Tibial artery (tissue), 4 donors: ENCODE results near the gene SATB1.

Experiments
- DNase-seq, 2 donors: peaks; one replicate each; pipeline ENCODE4 v3.0.0-alpha.2; 2019
- H3K27ac ChIP-seq, 2 donors: fragments of 200-600 bp; sonication (generic) in 1 of 2; 1 replicate in 1 of 2; 2 replicates in 1 of 2; pipeline ENCODE4 v1.5.1; 2018 to 2019; ENCODE audit warnings: mild to moderate bottlenecking in 1 of 2
- H3K27me3 ChIP-seq, 2 donors: fragments of 200-600 bp; sonication (generic) in 1 of 2; one replicate each; pipeline versions ENCODE4 v1.5.1 to v1.6.0; 2016 to 2019
- H3K36me3 ChIP-seq, 3 donors: fragments of 200-600 bp; sonication (generic) in 2 of 3; one replicate each; pipeline ENCODE4 v1.5.1; 2016 to 2019; ENCODE audit warnings: mild to moderate bottlenecking in 2 of 3
- H3K4me1 ChIP-seq, 4 donors: fragments of 200-600 bp; sonication (generic) in 2 of 4; 1 replicate in 3 of 4; 2 replicates in 1 of 4; pipeline ENCODE4 v1.5.1; 2016 to 2019
- H3K4me3 ChIP-seq, 2 donors: fragments of 200-600 bp; sonication (generic) in 1 of 2; 1 replicate in 1 of 2; 2 replicates in 1 of 2; pipeline ENCODE4 v1.5.1; 2018 to 2019; ENCODE audit warnings: mild to moderate bottlenecking in 2 of 2
- H3K9me3 ChIP-seq, 3 donors: fragments of 200-600 bp; sonication (generic) in 1 of 3; one replicate each; pipeline ENCODE4 v1.5.1; 2016 to 2019
- CTCF ChIP-seq, 2 experiments: fragments of 200-600 bp in 1 of 2; fragments of 450-650 bp in 1 of 2; IDR thresholded peaks; one replicate each; pipeline ENCODE4 v1.5.1; 2017 to 2019; ENCODE audit warnings: antibody characterized with exemption in 2 of 2, mild to moderate bottlenecking in 1 of 2, moderate library complexity in 1 of 2
- intact Hi-C: fragments of 100-400 bp; cut with DNase I; formaldehyde crosslinking; loops from one replicate; pipeline ENCODE4 v1.15.0; 2023; ENCODE audit warnings: low total_unique reads

SATB1 gene

DNA sequence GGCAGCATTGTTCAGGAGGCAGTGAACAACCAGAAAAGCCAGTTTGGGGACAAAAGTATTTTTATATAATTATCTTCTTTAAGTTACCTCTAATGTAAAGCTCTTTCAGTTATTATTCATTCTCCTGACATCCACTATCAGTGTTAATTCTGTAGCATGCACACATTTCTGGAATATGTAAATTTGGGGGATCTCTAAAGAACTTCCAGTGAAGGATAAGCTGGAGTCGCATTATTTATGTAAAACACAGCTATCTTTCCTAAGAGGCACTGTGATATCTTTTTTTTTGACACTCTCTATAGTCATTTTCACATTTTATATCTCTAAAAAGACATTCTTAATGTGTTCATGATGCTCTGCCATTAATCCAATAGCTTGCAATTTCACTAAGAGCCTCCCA, 26.7 kb downstream of the SATB1 start:
- Histone ChIP-seq H3K4me3 (no peak overlapping the region), H3K9me3 (no peaks in the 10 kb centered on the region), H3K27ac (no peak overlapping the region), H3K4me1 (peaks cover 0 to 8% (median 0%) of the 10 kb centered on the region in 4 donors), H3K36me3 (peaks cover 17 to 25% (median 20%) of the 10 kb centered on the region in 3 donors), H3K27me3 (no peaks in the 10 kb centered on the region)
- no peak for DNase-seq
- TF ChIP-seq CTCF (IDR thresholded peaks at IDR 0.05), result no peak
- intact Hi-C loops, result no loop called here

- no peak for TF ChIP-seq CTCF (IDR thresholded peaks at IDR 0.05)
- DNase-seq, result no peak
- Histone ChIP-seq H3K27me3 (no peaks in the 10 kb centered on the region), H3K4me1 (no peaks in the 10 kb centered on the region), H3K36me3 (peaks cover 17 to 27% (median 20%) of the 10 kb centered on the region in 3 donors), H3K4me3 (no peak overlapping the region), H3K9me3 (no peaks in the 10 kb centered on the region), H3K27ac (no peak overlapping the region)
- intact Hi-C loops, result no loop called here
Observed at GRCh38 chr3:18396428-18396827, 28.7 kb downstream of the SATB1 start.

DNA sequence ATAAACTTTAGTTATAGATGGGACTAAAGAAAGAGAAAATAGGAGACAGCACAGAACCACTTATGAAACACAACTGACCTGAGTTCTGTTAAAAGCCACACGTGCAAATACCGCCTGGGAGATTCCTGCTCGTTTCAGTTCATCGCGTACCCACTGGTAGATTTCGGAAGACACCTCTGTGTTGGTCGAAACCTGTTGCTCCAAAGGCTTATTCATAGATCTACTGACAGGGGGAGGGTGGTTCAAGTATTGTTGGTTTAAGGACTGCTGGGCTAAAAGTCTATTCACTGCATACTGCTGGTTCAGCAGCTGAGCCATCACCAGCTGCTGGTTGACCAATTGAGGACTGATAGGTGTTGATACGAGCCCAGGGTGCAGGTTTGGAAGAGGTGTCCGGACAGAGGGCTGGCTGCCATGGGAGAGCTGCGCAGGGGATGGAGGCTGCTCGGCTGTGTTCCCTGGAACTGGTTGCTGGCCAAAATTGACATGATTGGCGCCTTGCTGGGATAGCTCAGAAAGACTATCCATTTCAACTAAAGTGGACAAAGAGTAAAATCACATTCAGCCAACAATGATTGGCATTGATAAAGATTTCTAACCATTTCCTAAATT, 30.6 kb downstream of the SATB1 start:
- intact Hi-C loops, result no loop called here
- no peak for DNase-seq
- Histone ChIP-seq H3K4me3 (no peak overlapping the region), H3K36me3 (peaks cover 17 to 27% (median 20%) of the 10 kb centered on the region in 3 donors), H3K27ac (no peak overlapping the region), H3K27me3 (no peaks in the 10 kb centered on the region), H3K4me1 (no peaks in the 10 kb centered on the region), H3K9me3 (no peaks in the 10 kb centered on the region)
- no peak for TF ChIP-seq CTCF (IDR thresholded peaks at IDR 0.05)

GRCh38 chr3:18393906-18394305, 31.2 kb downstream of the SATB1 start:
- no peaks in the 10 kb centered on the region for H3K27me3 ChIP-seq
- no peak for TF ChIP-seq CTCF (IDR thresholded peaks at IDR 0.05)
- H3K27ac ChIP-seq, result no peak overlapping the region

DNA sequence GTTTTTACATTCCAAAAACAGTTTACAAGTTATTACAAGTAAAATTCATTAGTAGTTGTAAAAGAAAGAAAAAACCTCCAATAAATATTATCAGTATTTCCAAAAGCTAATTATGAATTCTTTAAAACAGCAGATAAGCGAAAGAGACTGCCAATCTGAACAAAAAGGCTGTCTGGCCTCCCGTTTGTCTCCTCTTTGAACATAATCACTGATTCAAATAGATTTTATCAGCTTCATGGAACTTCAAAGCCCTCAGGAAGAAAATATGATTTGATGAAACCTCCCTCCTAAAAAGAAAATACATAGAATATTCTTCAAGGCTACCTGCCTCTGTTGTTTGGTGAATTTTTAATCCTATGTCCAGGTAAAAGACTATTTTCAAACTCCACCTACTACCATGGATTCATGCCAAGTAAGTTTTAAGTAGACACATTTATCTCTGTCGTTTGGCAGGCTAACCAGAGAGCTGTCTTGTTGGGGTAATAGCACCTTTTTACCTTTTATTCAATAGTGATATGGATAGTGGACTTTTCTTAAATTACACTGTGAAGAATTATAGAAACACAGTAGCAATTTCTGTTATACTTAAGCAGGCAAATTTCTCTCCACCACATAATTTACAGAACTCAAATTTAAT, 35.0 kb downstream of the SATB1 start:
- Histone ChIP-seq H3K27ac (no peak overlapping the region), H3K36me3 (peaks cover 20 to 30% (median 21%) of the 10 kb centered on the region in 3 donors), H3K9me3 (no peaks in the 10 kb centered on the region), H3K4me1 (no peaks in the 10 kb centered on the region), H3K4me3 (no peak overlapping the region), H3K27me3 (no peaks in the 10 kb centered on the region)
- no peak for DNase-seq
- intact Hi-C loops, result no loop called here
- no peak for TF ChIP-seq CTCF (IDR thresholded peaks at IDR 0.05)

More at GRCh38 chr3:18393906-18394305, 31.2 kb downstream of the SATB1 start:
- Histone ChIP-seq H3K36me3 (peaks cover 17 to 27% (median 20%) of the 10 kb centered on the region in 3 donors), H3K4me3 (no peak overlapping the region), H3K9me3 (no peaks in the 10 kb centered on the region), H3K4me1 (no peaks in the 10 kb centered on the region)
- no peak for DNase-seq
- intact Hi-C loops, result no loop called here
